ENCODE measurements around the gene NFAT5. TPM values are rescaled to one million over a fixed set of nuclear protein-coding genes. Genes with fewer than 3 reads are reported as not detected.

Gene NFAT5
- total and polyA plus RNA-seq, 9 of the 15 experiments (the other 6 are each of a cell fraction or from before 2014, with no cell fraction given), result 0.78 to 20.5 (median 12.4) TPM

- FAIRE-seq (no peak), DNase-seq (ENCODE audit: extremely low read depth in 1 of 4, low spot score in 3 of 4) (peak; percentile 23 to 60 (median 38)), ATAC-seq (peak; percentile 81)
- Histone ChIP-seq H2AFZ (ENCODE audit: low read depth, low read length) (no peak overlapping the region), H3K27ac (ENCODE audit: extremely low read depth, low read depth, low read length) (peak overlapping the region; percentile 57), H3K9me3 (replicated peaks; ENCODE audit: control insufficient read depth, insufficient read depth, low read depth, low read length) (no peaks in the 10 kb centered on the region), H3K79me2 (ENCODE audit: control insufficient read depth, insufficient read depth, low read length) (peaks cover 80% of the 10 kb centered on the region), H3K27me3 (ENCODE audit: control insufficient read depth in 2 of 2, insufficient read depth in 2 of 2, low read length in 2 of 2) (no peaks in the 10 kb centered on the region), H3K9ac (ENCODE audit: insufficient read depth in 1 of 2, low read depth in 2 of 2, low read length in 2 of 2) (no peak overlapping the region), H4K20me1 (replicated peaks; ENCODE audit: control insufficient read depth, insufficient read depth, low read length) (no peaks in the 10 kb centered on the region), H3K4me2 (ENCODE audit: insufficient read depth, low read length) (peak overlapping the region; percentile 63), H3K36me3 (ENCODE audit: control insufficient read depth, insufficient read depth, low read length) (no peaks in the 10 kb centered on the region), H3K4me1 (replicated peaks in 1 of 2; ENCODE audit: control insufficient read depth in 2 of 2, insufficient read depth in 2 of 2, low read length in 2 of 2) (peaks cover 0 to 27% of the 10 kb centered on the region in 2 experiments; a peak in 2 of 5 replicates), H3K4me3 (no peak overlapping the region), H3K9me1 (ENCODE audit: control insufficient read depth, insufficient read depth, low read length) (no peaks in the 10 kb centered on the region)
- intact Hi-C loops (cut with micrococcal nuclease) (no loop called here), in situ Hi-C loops (cut with MboI) (no loop called here)
- ChIA-PET POLR2A (interaction anchor here (1.0 to 1.7 kb wide), 3 partner anchors 17 to 24 kb away, joined by 3 to 6 read pairs (median 4); no protein-coding TSS in a partner anchor), CTCF (ENCODE audit: low intra/inter-chr PET ratio) (no interaction called here)
- no TSS peak for BruUV-seq (replicated peaks)
- WGBS (ENCODE audit: insufficient coverage, low coverage, missing lambda C conversion rate), result 19% methylated on average over 8 of the region's 8 CpGs
- TF ChIP-seq PURB (CRISPR knock-in tag; IDR thresholded peaks at IDR 0.05; ENCODE audit: low read depth), result no peak
- TF ChIP-seq JUN (IDR thresholded peaks at IDR 0.05; ENCODE audit: borderline replicate concordance, low read depth, low read length), result 0 out of 2 replicates have a peak, but pooled peaks have one; percentile 43
- TF ChIP-seq JUN (CRISPR knock-in tag; IDR thresholded peaks at IDR 0.05; ENCODE audit: borderline replicate concordance), result no peak
- no peak for TF ChIP-seq ZNF318 (IDR thresholded peaks at IDR 0.05; ENCODE audit: borderline replicate concordance in 1 of 2, low read depth in 1 of 2)
- no peak for TF ChIP-seq ZEB2 (IDR thresholded peaks at IDR 0.05)
- TF ChIP-seq CBX8 (IDR thresholded peaks at IDR 0.05; ENCODE audit: borderline replicate concordance, extremely low read depth, low read depth, low read length, poor library complexity, severe bottlenecking), result no peak
- peak; percentile 62 for TF ChIP-seq SMARCE1 (IDR thresholded peaks at IDR 0.05)
- no peak for TF ChIP-seq SAFB2 (IDR thresholded peaks at IDR 0.05; ENCODE audit: borderline replicate concordance, low read depth, low read length, severe bottlenecking)
- no peak for TF ChIP-seq CREB3 (tag; conservative IDR thresholded peaks at IDR 0.05; ENCODE audit: low read depth)
- TF ChIP-seq SMAD2 (IDR thresholded peaks at IDR 0.05; ENCODE audit: low read depth, low read length), result no peak
Measured at GRCh38 chr16:69595127-69596036, 29.6 kb downstream of the NFAT5 start.

Measured in K562 (cell line).